ENCODE results near the gene UBXN7.
"Not testable (repeated sequence)": the region's sequence is repeated elsewhere in the genome, so short reads cannot be mapped to it uniquely, and the experiment has no call there.

UBXN7 gene

GRCh38 chr3:196398782-196399181, 33.4 kb downstream of the UBXN7 start:
- no peak overlapping the region for H3K4me3 ChIP-seq (ENCODE audit: low read length)
- TF ChIP-seq ZNF274 (IDR thresholded peaks at IDR 0.05; ENCODE audit: low read depth, low read length): no peak

GRCh38 chr3:196397941-196398340, 34.3 kb downstream of the UBXN7 start:
- no peak for TF ChIP-seq ZNF274 (IDR thresholded peaks at IDR 0.05; ENCODE audit: low read depth, low read length)
- H3K4me3 ChIP-seq (ENCODE audit: low read length): no peak overlapping the region

- TF ChIP-seq ZNF274 (IDR thresholded peaks at IDR 0.05; ENCODE audit: low read depth, low read length): no peak
- H3K4me3 ChIP-seq (ENCODE audit: low read length): no peak overlapping the region
These were observed 42.1 kb downstream of the UBXN7 start for GRCh38 chr3:196390116-196390515.

- no peak overlapping the region for H3K4me3 ChIP-seq (ENCODE audit: low read length)
- TF ChIP-seq ZNF274 (IDR thresholded peaks at IDR 0.05; ENCODE audit: low read depth, low read length): no peak
These were observed 43.3 kb downstream of the UBXN7 start for GRCh38 chr3:196388956-196389355.

GRCh38 chr3:196387941-196388340, 44.3 kb downstream of the UBXN7 start:
- not testable (repeated sequence) for H3K4me3 ChIP-seq (ENCODE audit: low read length)

- H3K4me3 ChIP-seq (ENCODE audit: low read length): not testable (repeated sequence)
These were observed 45.4 kb downstream of the UBXN7 start for GRCh38 chr3:196386797-196387196.

GRCh38 chr3:196386034-196386433, 46.2 kb downstream of the UBXN7 start:
- H3K4me3 ChIP-seq (ENCODE audit: low read length): not testable (repeated sequence)

GRCh38 chr3:196385446-196385845, 46.8 kb downstream of the UBXN7 start:
- H3K4me3 ChIP-seq (ENCODE audit: low read length): not testable (repeated sequence)

GRCh38 chr3:196378146-196378841, 53.9 kb downstream of the UBXN7 start:
- no peak for TF ChIP-seq ZNF274 (IDR thresholded peaks at IDR 0.05; ENCODE audit: low read depth, low read length)
- H3K4me3 ChIP-seq (ENCODE audit: low read length): no peak overlapping the region

- no peak overlapping the region for H3K4me3 ChIP-seq (ENCODE audit: low read length)
- no peak for TF ChIP-seq ZNF274 (IDR thresholded peaks at IDR 0.05; ENCODE audit: low read depth, low read length)
These were observed 54.9 kb downstream of the UBXN7 start for GRCh38 chr3:196377321-196377720.

GRCh38 chr3:196365736-196366135, 66.5 kb downstream of the UBXN7 start:
- TF ChIP-seq ZNF274 (IDR thresholded peaks at IDR 0.05; ENCODE audit: low read depth, low read length): no peak
- H3K4me3 ChIP-seq (ENCODE audit: low read length): no peak overlapping the region

GRCh38 chr3:196360586-196360985, 71.6 kb downstream of the UBXN7 start:
- no peak for TF ChIP-seq ZNF274 (IDR thresholded peaks at IDR 0.05; ENCODE audit: low read depth, low read length)
- H3K4me3 ChIP-seq (ENCODE audit: low read length): no peak overlapping the region

- not testable (repeated sequence) for H3K4me3 ChIP-seq (ENCODE audit: low read length)
These were observed 73.7 kb downstream of the UBXN7 start for GRCh38 chr3:196358540-196358939.

GRCh38 chr3:196357905-196358304, 74.3 kb downstream of the UBXN7 start:
- no peak overlapping the region for H3K4me3 ChIP-seq (ENCODE audit: low read length)
- no peak for TF ChIP-seq ZNF274 (IDR thresholded peaks at IDR 0.05; ENCODE audit: low read depth, low read length)

- TF ChIP-seq ZNF274 (IDR thresholded peaks at IDR 0.05; ENCODE audit: low read depth, low read length): no peak
- H3K4me3 ChIP-seq (ENCODE audit: low read length): no peak overlapping the region
These were observed 75.7 kb downstream of the UBXN7 start for GRCh38 chr3:196356556-196356955.

GRCh38 chr3:196355668-196356067, 76.6 kb downstream of the UBXN7 start:
- TF ChIP-seq ZNF274 (IDR thresholded peaks at IDR 0.05; ENCODE audit: low read depth, low read length): no peak

More at GRCh38 chr3:196355668-196356067, 76.6 kb downstream of the UBXN7 start:
- no peak overlapping the region for H3K4me3 ChIP-seq (ENCODE audit: low read length)

All from GM08714 (cell line).